NCI-H2029 treated with DMSO at 0.1 percent for 48 hours (cell line): ENCODE data around the gene DHX38.
A peak's percentile ranks its signal among the peaks of the same experiment; 100 is the strongest.
"Not testable (repeated sequence)": the region's sequence is repeated elsewhere in the genome, so short reads cannot be mapped to it uniquely, and the experiment has no call there.

Experiments used
- DNase-seq: peaks from one replicate; lab custom pipeline; 2025; lab: John Stamatoyannopoulos, UW

Gene DHX38

GRCh38 chr16:72093448-72094265 lies at the start of gene DHX38, which contains the start of gene TXNL4B:
DHX38 (plus strand) TSS chr16:72093847; CDS start chr16:72096158, 2,311 bp downstream.
TXNL4B (minus strand) TSS chr16:72093620; CDS start chr16:72090749, 2,871 bp downstream.
- peak; percentile 75 for DNase-seq

- no peak for DNase-seq
Observed at GRCh38 chr16:72044296-72044695, 49.4 kb upstream of the DHX38 start.

- DNase-seq = no peak
Observed at GRCh38 chr16:72044825-72045359, 48.8 kb upstream of the DHX38 start.

- DNase-seq = no peak
Observed at GRCh38 chr16:72049110-72049509, 44.5 kb upstream of the DHX38 start.

- no peak for DNase-seq
Observed at GRCh38 chr16:72050769-72051464, 42.7 kb upstream of the DHX38 start.

GRCh38 chr16:72051818-72052217 lies 41.8 kb upstream of the DHX38 start:
- no peak for DNase-seq

GRCh38 chr16:72054254-72054847 lies 39.3 kb upstream of the DHX38 start, which contains the start of gene HP:
HP (plus strand) TSS chr16:72054505; CDS start chr16:72054653, 148 bp downstream.
- not testable (repeated sequence) for DNase-seq

GRCh38 chr16:72055911-72056310 lies 37.7 kb upstream of the DHX38 start:
- no peak for DNase-seq

- DNase-seq = not testable (repeated sequence)
Observed at GRCh38 chr16:72057313-72057712, 36.3 kb upstream of the DHX38 start.

GRCh38 chr16:72059060-72059459 lies 34.6 kb upstream of the DHX38 start:
- DNase-seq = peak; percentile 25

GRCh38 chr16:72060405-72060804 lies 33.2 kb upstream of the DHX38 start:
- no peak for DNase-seq

- no peak for DNase-seq
Observed at GRCh38 chr16:72061564-72061963, 32.1 kb upstream of the DHX38 start.

GRCh38 chr16:72064361-72064894 lies 29.2 kb upstream of the DHX38 start:
- no peak for DNase-seq

GRCh38 chr16:72066747-72067146 lies 26.9 kb upstream of the DHX38 start:
- DNase-seq = no peak

GRCh38 chr16:72068930-72069329 lies 24.7 kb upstream of the DHX38 start:
- no peak for DNase-seq

GRCh38 chr16:72072514-72073342 lies 20.9 kb upstream of the DHX38 start:
- DNase-seq = no peak

- no peak for DNase-seq
Observed at GRCh38 chr16:72073560-72074230, 20.0 kb upstream of the DHX38 start.

GRCh38 chr16:72075067-72075466 lies 18.6 kb upstream of the DHX38 start:
- not testable (repeated sequence) for DNase-seq

GRCh38 chr16:72076991-72077706 lies 16.5 kb upstream of the DHX38 start:
- not testable (repeated sequence) for DNase-seq
